ENCODE data around the gene ERCC3. TPM values are rescaled to one million over a fixed set of nuclear protein-coding genes. Genes with fewer than 3 reads are reported as not detected.

Gene ERCC3
- total RNA-seq (10 to 100 TPM; 33.5 to 43.5 TPM), total RNA-seq (57.3 to 102 reads per million in 2 donors)

DNA sequence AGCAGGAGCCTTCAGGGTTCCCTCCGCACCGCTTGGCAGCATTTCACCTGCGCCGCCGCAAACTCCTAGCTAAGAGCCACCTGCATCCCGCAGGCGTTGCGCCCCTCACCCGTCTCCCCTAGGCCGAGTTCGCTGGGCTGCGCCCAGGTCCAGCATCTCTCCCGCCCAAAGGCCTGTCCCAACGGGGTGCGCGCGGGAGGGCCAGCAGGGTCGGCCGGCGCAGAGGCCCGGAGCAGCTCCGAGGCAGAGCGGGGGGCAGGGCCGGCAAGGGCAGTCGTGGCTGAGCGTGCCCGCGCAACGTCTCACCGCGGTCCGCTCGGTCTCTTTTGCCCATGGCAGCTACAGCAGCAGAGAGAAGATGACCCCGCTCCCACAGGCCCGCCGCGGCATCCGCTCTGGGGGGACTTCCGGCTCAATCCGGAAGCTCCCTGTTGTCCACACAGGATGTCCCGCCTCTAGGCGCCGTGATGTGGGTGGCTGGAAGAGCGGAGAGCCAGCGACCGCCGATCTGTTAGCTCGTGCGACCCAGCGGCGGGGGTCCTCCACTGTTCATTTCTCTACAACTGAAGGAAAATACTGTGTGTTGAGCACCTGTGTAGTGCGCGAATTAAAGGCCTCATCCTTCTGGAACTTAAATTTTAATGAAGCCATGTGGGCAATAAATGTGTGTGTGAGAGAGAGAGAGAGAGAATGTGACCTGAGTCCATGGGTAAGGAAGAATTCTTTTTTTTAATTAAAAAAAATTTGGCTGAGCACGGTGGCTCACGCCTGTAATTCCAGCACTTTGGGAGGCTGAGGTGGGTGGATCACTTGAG is at the start of gene ERCC3:
Gene ERCC3, minus strand, starts transcription at position 397 of the 815 bp plus-strand sequence. Its CDS starts 63 bp downstream, at position 334.
- no peaks in the 10 kb centered on the region for H3K27me3 Mint-ChIP-seq
- peak; percentile 92 for ATAC-seq

DNA sequence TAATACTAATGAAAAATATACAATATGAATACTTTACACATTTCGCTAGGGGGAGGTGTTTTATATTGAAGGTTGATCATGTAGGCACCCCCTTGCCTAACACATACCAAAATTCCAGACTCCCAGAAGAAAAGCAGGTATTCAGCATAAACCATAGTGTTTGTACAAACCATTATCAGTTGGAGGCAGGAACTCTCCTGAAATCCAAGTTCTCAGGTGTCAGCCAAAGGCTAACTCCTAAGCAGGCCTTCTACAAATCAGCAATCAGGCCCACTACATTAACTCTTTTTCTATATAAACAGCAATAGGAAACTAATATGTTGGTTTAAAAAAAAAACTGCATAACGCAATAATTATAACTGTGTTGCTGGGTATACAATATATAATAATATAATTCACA is 49.3 kb upstream of the ERCC3 start:
- no peaks in the 10 kb centered on the region for H3K9me3 ChIP-seq (ENCODE audit: control insufficient read depth, low read length, poor library complexity, severe bottlenecking)
- Mint-ChIP-seq H3K36me3 (ENCODE audit: low read depth) (peaks cover 4% of the 10 kb centered on the region), H3K27ac (no peak overlapping the region), H3K27me3 (no peaks in the 10 kb centered on the region), H3K4me3 (no peak overlapping the region), H3K4me1 (peaks cover 25% of the 10 kb centered on the region)
- no peak for ATAC-seq
- no peak for DNase-seq

More for the DNA sequence above, at the start of gene ERCC3:
- H3K4me1 Mint-ChIP-seq, result peaks cover 21% of the 10 kb centered on the region
- peak; percentile 56 to 68 (median 65) for DNase-seq
- no peaks in the 10 kb centered on the region for H3K9me3 ChIP-seq (ENCODE audit: control insufficient read depth, low read length, poor library complexity, severe bottlenecking)
- peaks cover 9% of the 10 kb centered on the region for H3K36me3 Mint-ChIP-seq (ENCODE audit: low read depth)
- H3K4me3 Mint-ChIP-seq, result peak within 1 kb of the TSS; percentile 97
- H3K27ac Mint-ChIP-seq, result peak within 1 kb of the TSS; percentile 94

- H3K27ac Mint-ChIP-seq, result no peak overlapping the region
- peaks cover 16% of the 10 kb centered on the region for H3K4me1 Mint-ChIP-seq
- H3K9me3 ChIP-seq (ENCODE audit: control insufficient read depth, low read length, poor library complexity, severe bottlenecking), result no peaks in the 10 kb centered on the region
- H3K27me3 Mint-ChIP-seq, result no peaks in the 10 kb centered on the region
- no peak for DNase-seq
- ATAC-seq, result no peak
- H3K36me3 Mint-ChIP-seq (ENCODE audit: low read depth), result peaks cover 4% of the 10 kb centered on the region
- no peak overlapping the region for H3K4me3 Mint-ChIP-seq
Measured at GRCh38 chr2:127342101-127342500, 48.2 kb upstream of the ERCC3 start.

DNA sequence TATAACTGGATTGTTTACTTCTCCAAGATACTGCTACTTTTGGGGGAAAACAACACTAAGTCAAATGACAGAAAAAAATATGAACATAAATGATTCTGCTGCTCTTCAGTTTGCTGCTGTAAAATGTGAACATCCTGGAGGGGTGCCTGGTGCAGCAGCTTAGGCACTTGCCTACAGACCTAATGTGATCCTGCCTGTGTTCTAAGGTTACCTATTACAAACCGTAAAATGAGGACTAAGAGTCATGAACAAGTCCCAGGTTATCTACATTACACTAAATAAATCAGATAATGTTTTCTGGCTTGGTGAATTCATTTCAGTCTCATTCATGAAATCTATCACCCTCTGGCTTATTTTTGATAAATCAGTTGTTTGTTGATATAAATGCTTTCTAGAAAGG is 38.4 kb upstream of the ERCC3 start:
- peaks cover 3% of the 10 kb centered on the region for H3K36me3 Mint-ChIP-seq (ENCODE audit: low read depth)
- H3K4me1 Mint-ChIP-seq, result peaks cover 5% of the 10 kb centered on the region
- H3K9me3 ChIP-seq (ENCODE audit: control insufficient read depth, low read length, poor library complexity, severe bottlenecking), result no peaks in the 10 kb centered on the region
- no peaks in the 10 kb centered on the region for H3K27me3 Mint-ChIP-seq
- no peak overlapping the region for H3K27ac Mint-ChIP-seq
- H3K4me3 Mint-ChIP-seq, result no peak overlapping the region
- ATAC-seq (no peak), DNase-seq (no peak)

DNA sequence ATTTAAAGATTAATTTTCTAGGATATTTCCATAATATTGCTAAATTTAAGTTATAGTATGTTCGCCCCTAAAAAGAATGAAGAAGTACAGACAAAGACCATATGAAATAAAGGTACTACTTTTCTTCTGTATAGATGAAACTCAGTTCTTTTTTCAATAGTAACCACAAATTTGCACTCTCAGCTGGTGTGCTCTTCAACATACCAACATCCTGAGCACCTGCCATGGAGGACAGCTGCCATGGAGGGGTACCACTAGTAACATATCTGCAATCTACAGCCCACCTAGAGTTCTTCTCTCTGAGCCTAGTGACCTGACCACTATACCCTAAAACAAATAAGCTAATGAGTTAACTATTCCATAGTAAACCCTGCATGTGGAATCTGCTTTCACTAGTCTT is 36.8 kb upstream of the ERCC3 start:
- no peak overlapping the region for H3K27ac Mint-ChIP-seq
- H3K4me3 Mint-ChIP-seq, result no peak overlapping the region
- H3K9me3 ChIP-seq (ENCODE audit: control insufficient read depth, low read length, poor library complexity, severe bottlenecking), result no peaks in the 10 kb centered on the region
- H3K27me3 Mint-ChIP-seq, result no peaks in the 10 kb centered on the region
- DNase-seq (no peak), ATAC-seq (no peak)
- H3K36me3 Mint-ChIP-seq (ENCODE audit: low read depth), result peaks cover 3% of the 10 kb centered on the region
- peaks cover 5% of the 10 kb centered on the region for H3K4me1 Mint-ChIP-seq

GRCh38 chr2:127326289-127326945 is 32.5 kb upstream of the ERCC3 start:
- no peak for ATAC-seq
- no peaks in the 10 kb centered on the region for H3K9me3 ChIP-seq (ENCODE audit: control insufficient read depth, low read length, poor library complexity, severe bottlenecking)
- Mint-ChIP-seq H3K36me3 (ENCODE audit: low read depth) (no peaks in the 10 kb centered on the region), H3K27ac (no peak overlapping the region), H3K4me3 (no peak overlapping the region), H3K27me3 (no peaks in the 10 kb centered on the region), H3K4me1 (no peaks in the 10 kb centered on the region)
- no peak for DNase-seq

DNA sequence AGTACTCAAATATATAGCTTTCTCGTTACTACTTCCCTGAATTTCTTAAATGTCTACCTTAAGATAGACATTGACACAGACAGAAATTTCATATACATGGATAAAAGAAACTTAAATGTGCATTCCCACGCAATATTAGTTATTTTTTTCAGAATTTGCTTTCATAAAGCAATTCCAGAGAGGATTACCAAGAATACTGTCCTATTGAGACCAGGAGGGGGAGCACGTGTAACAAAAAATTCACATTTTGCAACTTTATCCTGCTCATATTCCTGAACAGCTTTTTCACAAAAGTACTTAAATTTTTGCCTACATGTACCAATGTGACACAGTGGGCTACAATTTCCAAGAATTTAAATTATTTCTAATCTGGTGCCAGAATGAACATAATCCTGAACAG is 30.7 kb upstream of the ERCC3 start:
- no peak for DNase-seq
- ATAC-seq, result no peak
- no peaks in the 10 kb centered on the region for H3K4me1 Mint-ChIP-seq
- peaks cover 5% of the 10 kb centered on the region for H3K36me3 Mint-ChIP-seq (ENCODE audit: low read depth)
- H3K27me3 Mint-ChIP-seq, result no peaks in the 10 kb centered on the region
- H3K27ac Mint-ChIP-seq, result no peak overlapping the region
- no peaks in the 10 kb centered on the region for H3K9me3 ChIP-seq (ENCODE audit: control insufficient read depth, low read length, poor library complexity, severe bottlenecking)
- H3K4me3 Mint-ChIP-seq, result no peak overlapping the region

- Mint-ChIP-seq H3K4me3 (no peak overlapping the region), H3K27ac (no peak overlapping the region), H3K4me1 (no peaks in the 10 kb centered on the region), H3K27me3 (no peaks in the 10 kb centered on the region), H3K36me3 (ENCODE audit: low read depth) (peaks cover 5% of the 10 kb centered on the region)
- no peaks in the 10 kb centered on the region for H3K9me3 ChIP-seq (ENCODE audit: control insufficient read depth, low read length, poor library complexity, severe bottlenecking)
- no peak for DNase-seq
- ATAC-seq, result no peak
Measured at GRCh38 chr2:127321303-127321702, 27.4 kb upstream of the ERCC3 start.

- Mint-ChIP-seq H3K4me3 (no peak overlapping the region), H3K27ac (no peak overlapping the region), H3K4me1 (no peaks in the 10 kb centered on the region), H3K36me3 (ENCODE audit: low read depth) (peaks cover 5% of the 10 kb centered on the region), H3K27me3 (no peaks in the 10 kb centered on the region)
- DNase-seq (no peak), ATAC-seq (no peak)
- no peaks in the 10 kb centered on the region for H3K9me3 ChIP-seq (ENCODE audit: control insufficient read depth, low read length, poor library complexity, severe bottlenecking)
Measured at GRCh38 chr2:127320586-127321275, 26.8 kb upstream of the ERCC3 start.

DNA sequence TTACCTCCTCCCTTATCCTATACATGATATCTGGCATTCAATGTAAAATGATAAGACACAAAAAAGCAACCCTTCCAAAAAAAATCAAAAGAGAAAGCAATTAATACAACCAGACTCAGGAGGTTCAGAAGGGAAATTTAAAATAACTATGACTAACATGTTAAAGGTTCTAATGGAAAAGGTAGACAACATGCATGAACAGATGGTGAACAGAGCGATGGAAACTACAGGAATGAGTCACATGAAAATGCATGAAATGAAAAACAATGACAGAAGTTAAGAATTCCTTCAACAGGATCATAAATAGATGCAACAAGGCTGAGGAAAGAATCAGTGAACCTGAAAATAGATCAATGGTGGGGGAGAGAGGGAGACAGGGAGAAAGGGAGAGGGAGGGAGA is 26.1 kb upstream of the ERCC3 start:
- peaks cover 5% of the 10 kb centered on the region for H3K36me3 Mint-ChIP-seq (ENCODE audit: low read depth)
- no peaks in the 10 kb centered on the region for H3K9me3 ChIP-seq (ENCODE audit: control insufficient read depth, low read length, poor library complexity, severe bottlenecking)
- no peaks in the 10 kb centered on the region for H3K27me3 Mint-ChIP-seq
- no peak overlapping the region for H3K27ac Mint-ChIP-seq
- H3K4me3 Mint-ChIP-seq, result no peak overlapping the region
- ATAC-seq (no peak), DNase-seq (no peak)
- H3K4me1 Mint-ChIP-seq, result no peaks in the 10 kb centered on the region

- no peak for DNase-seq
Measured at GRCh38 chr2:127314193-127314988, 20.4 kb upstream of the ERCC3 start.

DNA sequence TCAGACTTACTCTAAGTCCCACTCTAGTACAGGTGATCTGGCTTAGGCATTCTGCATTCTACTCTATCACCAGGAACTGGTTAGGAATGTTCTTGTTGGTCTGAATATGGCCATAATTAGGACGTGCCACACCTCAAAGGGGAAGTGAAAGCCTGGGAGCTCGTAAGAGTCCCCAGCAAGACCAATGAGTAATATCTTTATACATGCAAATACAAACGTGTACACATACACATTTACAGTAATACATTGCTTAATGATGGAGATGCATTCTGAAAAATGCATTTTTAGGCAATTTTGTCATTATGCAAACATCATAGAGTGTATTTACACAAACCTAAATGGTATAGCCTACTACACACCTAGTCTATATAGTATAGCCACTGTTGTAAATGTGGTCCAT is 19.5 kb upstream of the ERCC3 start:
- H3K4me1 Mint-ChIP-seq, result no peaks in the 10 kb centered on the region
- H3K36me3 Mint-ChIP-seq (ENCODE audit: low read depth), result no peaks in the 10 kb centered on the region
- H3K9me3 ChIP-seq (ENCODE audit: control insufficient read depth, low read length, poor library complexity, severe bottlenecking), result no peaks in the 10 kb centered on the region
- no peak overlapping the region for H3K4me3 Mint-ChIP-seq
- ATAC-seq (no peak), DNase-seq (no peak)
- H3K27ac Mint-ChIP-seq, result peak overlapping the region; percentile 47
- H3K27me3 Mint-ChIP-seq, result no peaks in the 10 kb centered on the region

More at GRCh38 chr2:127314193-127314988, 20.4 kb upstream of the ERCC3 start:
- no peaks in the 10 kb centered on the region for H3K36me3 Mint-ChIP-seq (ENCODE audit: low read depth)
- H3K27ac Mint-ChIP-seq, result no peak overlapping the region
- no peaks in the 10 kb centered on the region for H3K4me1 Mint-ChIP-seq
- H3K9me3 ChIP-seq (ENCODE audit: control insufficient read depth, low read length, poor library complexity, severe bottlenecking), result no peaks in the 10 kb centered on the region
- ATAC-seq, result no peak
- H3K27me3 Mint-ChIP-seq, result no peaks in the 10 kb centered on the region
- H3K4me3 Mint-ChIP-seq, result no peak overlapping the region

- Mint-ChIP-seq H3K36me3 (ENCODE audit: low read depth) (peaks cover 2% of the 10 kb centered on the region), H3K27me3 (no peaks in the 10 kb centered on the region), H3K4me3 (no peak overlapping the region), H3K4me1 (no peaks in the 10 kb centered on the region), H3K27ac (peak overlapping the region; percentile 67)
- ATAC-seq (no peak), DNase-seq (no peak)
- H3K9me3 ChIP-seq (ENCODE audit: control insufficient read depth, low read length, poor library complexity, severe bottlenecking), result no peaks in the 10 kb centered on the region
Measured at GRCh38 chr2:127310980-127311379, 17.0 kb upstream of the ERCC3 start.
